Hepatocyte (in vitro differentiated cells): ENCODE measurements around the gene ZNF391. TPM values are rescaled to one million over a fixed set of nuclear protein-coding genes. Genes with fewer than 3 reads are reported as not detected.
"Not testable (repeated sequence)": the region's sequence is repeated elsewhere in the genome, so short reads cannot be mapped to it uniquely, and the experiment has no call there.

Source experiments
- DNase-seq: peaks from one replicate; pipeline ENCODE4 v3.0.0-alpha.2; 2016; ENCODE audit warnings: low spot score
- H2AFZ ChIP-seq: fragments of 200-600 bp; sonication (generic); 2 replicates; pipeline ENCODE4 v1.6.0; 2016; ENCODE audit warnings: antibody characterized with exemption, mild to moderate bottlenecking
- H3K27ac ChIP-seq: fragments of 200-600 bp; sonication (generic); 2 replicates; pipeline ENCODE4 v1.5.1; 2016; ENCODE audit warnings: mild to moderate bottlenecking
- H3K27me3 ChIP-seq: fragments of 200-600 bp; sonication (generic); 2 replicates; pipeline ENCODE4 v1.6.1; 2016
- H3K36me3 ChIP-seq: fragments of 200-600 bp; sonication (generic); replicated peaks from 2 replicates; pipeline ENCODE4 v1.5.1; 2016; ENCODE audit warnings: low read depth; ENCODE audit not compliant: insufficient read depth
- H3K4me1 ChIP-seq: fragments of 200-600 bp; sonication (generic); 2 replicates; pipeline ENCODE4 v1.5.1; 2016; ENCODE audit warnings: mild to moderate bottlenecking, moderate library complexity; ENCODE audit not compliant: insufficient read depth
- H3K4me2 ChIP-seq: fragments of 200-600 bp; sonication (generic); 2 replicates; pipeline ENCODE4 v1.6.0; 2016
- H3K4me3 ChIP-seq: fragments of 200-600 bp; sonication (generic); 2 replicates; pipeline ENCODE4 v1.5.1; 2016; ENCODE audit warnings: mild to moderate bottlenecking
- H3K79me2 ChIP-seq: fragments of 200-600 bp; sonication (generic); 2 replicates; pipeline ENCODE4 v1.6.0; 2017; ENCODE audit warnings: mild to moderate bottlenecking
- H3K9me2 ChIP-seq: fragments of 200-600 bp; sonication (generic); replicated peaks from 2 replicates; pipeline ENCODE4 v1.6.0; 2017; ENCODE audit warnings: mild to moderate bottlenecking; ENCODE audit not compliant: insufficient read depth
- H3K9me3 ChIP-seq: fragments of 200-600 bp; sonication (generic); 2 replicates; pipeline ENCODE4 v1.5.1; 2016; ENCODE audit warnings: low read depth, mild to moderate bottlenecking
- H4K20me1 ChIP-seq: fragments of 200-600 bp; sonication (generic); 2 replicates; pipeline ENCODE4 v1.6.0; 2016; ENCODE audit warnings: mild to moderate bottlenecking; ENCODE audit not compliant: insufficient read depth, poor library complexity, severe bottlenecking
- CTCF ChIP-seq: fragments of 200-600 bp; sonication (generic); IDR thresholded peaks from 2 replicates; pipeline ENCODE4 v1.5.1; 2016; ENCODE audit warnings: antibody characterized with exemption, mild to moderate bottlenecking; ENCODE audit not compliant: poor library complexity
- EZH2 ChIP-seq: fragments of 200-600 bp; sonication (generic); IDR thresholded peaks from 2 replicates; pipeline ENCODE4 v1.6.1; 2016; ENCODE audit warnings: antibody characterized with exemption, mild to moderate bottlenecking, borderline replicate concordance
- EZH2phosphoT487 ChIP-seq: fragments of 200-600 bp; sonication (generic); IDR thresholded peaks from one replicate; pipeline ENCODE4 v1.6.1; 2018; ENCODE audit warnings: antibody characterized with exemption, mild to moderate bottlenecking, low read depth, moderate library complexity; ENCODE audit not compliant: unreplicated experiment, severe bottlenecking
- WGBS: methylation state at CpG from one replicate; pipeline ENCODE4 v1.1.6; 2016; ENCODE audit warnings: low lambda C conversion rate; ENCODE audit errors: missing lambda C conversion rate; 5-methylcytosine and 5-hydroxymethylcytosine counted together
- polyA plus RNA-seq: library from polyadenylated mRNA; unstranded; fragments of >200 nt; fragmentation: Nextera tagmentation; extraction: Ambion mirVana; gene quantifications from 2 replicates; pipeline ENCODE4 v1.2.1, GENCODE V29; 2016
- total RNA-seq: library from RNA; depleted of rRNA; stranded (reverse); fragments of >200 nt; gene quantifications from 2 replicates; pipeline ENCODE4 v1.2.3, GENCODE V29; 2014

The ZNF391 gene
- total and polyA plus RNA-seq, 2 experiments from 2014 or later: 4.3 to 6.9 TPM

DNA sequence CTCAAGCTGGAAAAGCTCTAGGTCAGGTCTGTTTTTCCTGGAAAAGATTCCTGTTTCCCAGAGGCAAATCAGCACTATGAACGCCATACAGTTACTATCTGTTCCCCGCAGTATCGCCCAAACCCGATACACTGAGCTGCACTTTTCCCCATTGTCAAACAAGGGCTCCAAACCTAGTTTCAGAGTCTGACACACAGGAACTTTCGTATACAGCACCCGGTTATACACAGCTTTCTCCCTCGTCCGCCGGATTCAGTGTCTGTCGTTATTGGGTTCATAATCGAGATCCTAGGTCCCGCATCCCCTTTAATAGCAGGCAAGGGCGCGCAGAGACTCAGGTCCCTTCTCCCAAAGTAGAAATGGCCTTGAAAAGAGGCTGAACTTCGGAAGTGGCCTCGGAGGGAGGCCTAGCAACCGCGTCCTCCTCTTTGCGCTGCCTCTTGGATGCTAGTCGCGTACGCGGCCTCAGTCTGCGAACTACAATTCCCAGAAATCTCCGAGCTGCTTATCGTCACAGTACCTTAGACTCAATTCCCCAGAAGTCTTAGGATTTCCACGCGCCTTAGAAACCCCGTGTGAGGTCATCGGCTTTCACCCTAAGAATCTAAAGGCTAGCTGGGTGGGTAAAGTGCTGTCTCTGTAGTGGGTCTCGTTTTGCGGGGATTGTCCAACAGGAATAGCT is 34.2 kb downstream of the ZNF391 start:
- Histone ChIP-seq H3K4me2 (no peak overlapping the region), H3K4me1 (no peaks in the 10 kb centered on the region), H3K79me2 (no peaks in the 10 kb centered on the region), H2AFZ (no peak overlapping the region), H3K9me2 (no peaks in the 10 kb centered on the region), H3K27ac (no peak overlapping the region), H4K20me1 (no peaks in the 10 kb centered on the region), H3K36me3 (no peaks in the 10 kb centered on the region), H3K4me3 (no peak overlapping the region), H3K9me3 (no peaks in the 10 kb centered on the region), H3K27me3 (no peaks in the 10 kb centered on the region)
- DNase-seq: no peak
- TF ChIP-seq CTCF (no peak), EZH2phosphoT487 (no peak)
- WGBS: 86% methylated on average over 32 of the region's 32 CpGs

DNA sequence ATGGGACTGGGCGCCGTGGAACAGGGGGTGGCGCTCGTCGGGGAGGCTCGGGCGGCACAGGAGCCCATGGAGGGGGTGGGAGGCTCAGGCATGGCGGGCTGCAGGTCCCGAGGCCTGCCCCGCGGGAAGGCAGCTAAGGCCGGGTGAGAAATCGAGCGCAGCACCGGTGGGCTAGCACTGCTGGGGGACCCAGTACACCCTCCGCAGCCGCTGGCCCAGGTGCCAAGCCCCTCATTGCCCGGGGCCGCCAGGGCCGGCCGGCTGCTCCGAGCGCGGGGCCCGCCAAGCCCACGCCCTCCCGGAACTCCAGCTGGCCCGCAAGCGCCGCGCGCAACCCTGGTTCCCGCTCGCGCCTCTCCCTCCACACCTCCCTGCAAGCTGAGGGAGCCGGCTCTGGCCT is 36.3 kb downstream of the ZNF391 start:
- not testable (repeated sequence) for H3K4me1 ChIP-seq, H3K27me3 ChIP-seq, H3K4me3 ChIP-seq, H3K9me3 ChIP-seq, H3K36me3 ChIP-seq, H3K27ac ChIP-seq, H3K79me2 ChIP-seq, H3K9me2 ChIP-seq, H2AFZ ChIP-seq, H4K20me1 ChIP-seq, H3K4me2 ChIP-seq, DNase-seq
- 95% methylated on average over 30 of the region's 36 CpGs for WGBS

DNA sequence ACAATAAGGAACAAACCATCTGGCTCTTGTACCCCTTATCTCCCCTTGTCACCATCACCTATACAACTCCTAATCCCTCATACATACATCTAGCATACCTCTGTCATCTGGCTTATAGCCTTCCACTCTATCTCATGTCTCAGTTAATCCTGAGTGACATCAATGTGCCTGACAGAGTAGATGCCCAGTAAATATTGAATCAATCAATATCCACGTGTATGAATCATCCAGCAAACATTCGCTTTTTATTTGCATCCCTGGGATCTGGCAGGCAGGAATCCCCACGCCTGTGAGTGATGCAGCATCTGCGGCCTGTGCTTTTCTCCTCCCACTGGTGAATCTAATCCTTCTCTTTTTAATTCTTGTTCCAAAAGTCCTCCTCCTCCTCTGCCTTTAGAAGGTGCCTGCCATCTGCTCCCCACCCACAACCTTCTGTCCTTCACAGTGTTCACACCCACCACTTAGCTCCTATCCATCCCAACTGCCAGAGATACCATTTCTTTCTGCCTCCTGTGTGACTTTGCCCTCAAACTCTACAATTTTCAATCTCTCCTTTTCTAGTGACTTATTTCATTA is 37.6 kb downstream of the ZNF391 start:
- Histone ChIP-seq H3K4me2 (no peak overlapping the region), H3K9me2 (no peaks in the 10 kb centered on the region), H3K4me3 (no peak overlapping the region), H3K27me3 (no peaks in the 10 kb centered on the region), H3K79me2 (no peaks in the 10 kb centered on the region), H3K9me3 (no peaks in the 10 kb centered on the region), H4K20me1 (no peaks in the 10 kb centered on the region), H3K36me3 (no peaks in the 10 kb centered on the region), H3K27ac (no peak overlapping the region), H3K4me1 (no peaks in the 10 kb centered on the region), H2AFZ (no peak overlapping the region)
- TF ChIP-seq EZH2phosphoT487: no peak
- TF ChIP-seq CTCF: no peak
- TF ChIP-seq EZH2: no peak
- no peak for DNase-seq
- WGBS: 58% methylated on average over 4 of the region's 4 CpGs

DNA sequence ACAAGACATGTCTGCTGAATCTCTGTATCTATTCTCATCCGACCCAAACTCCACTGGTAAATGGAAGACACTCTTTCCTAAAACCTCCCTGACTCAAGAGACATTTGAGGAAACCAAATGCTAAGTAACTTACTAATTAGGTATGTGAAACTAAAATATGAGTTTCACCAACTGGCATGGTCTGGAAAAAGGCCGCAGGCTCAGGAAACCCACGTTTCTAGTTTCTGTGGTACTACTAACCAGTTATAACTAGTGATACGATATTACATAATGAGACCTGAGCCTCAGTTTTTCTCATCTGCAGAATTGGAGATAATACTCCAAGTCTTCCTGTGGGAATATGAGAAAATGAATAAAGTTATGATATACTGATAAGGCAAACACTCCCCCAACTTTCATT is 39.9 kb downstream of the ZNF391 start:
- no peak for TF ChIP-seq CTCF
- 88% methylated on average over 4 of the region's 4 CpGs for WGBS
- H4K20me1 ChIP-seq: no peaks in the 10 kb centered on the region
- H3K9me3 ChIP-seq: no peaks in the 10 kb centered on the region
- no peaks in the 10 kb centered on the region for H3K4me1 ChIP-seq
- H3K4me3 ChIP-seq: no peak overlapping the region
- H3K27me3 ChIP-seq: no peaks in the 10 kb centered on the region
- no peaks in the 10 kb centered on the region for H3K36me3 ChIP-seq
- no peaks in the 10 kb centered on the region for H3K9me2 ChIP-seq
- H3K4me2 ChIP-seq: no peak overlapping the region
- H3K79me2 ChIP-seq: no peaks in the 10 kb centered on the region
- DNase-seq: no peak
- no peak overlapping the region for H3K27ac ChIP-seq
- H2AFZ ChIP-seq: no peak overlapping the region
